Left ventricle myocardium inferior (tissue), 1 donor: ENCODE results near the gene C9orf50. TPM values are rescaled to one million over a fixed set of nuclear protein-coding genes. Genes with fewer than 3 reads are reported as not detected.

Source experiments
- DNase-seq: peaks from one replicate; pipeline ENCODE4 v3.0.0-alpha.2; 2020
- H3K27ac ChIP-seq: fragments of 200-600 bp; replicated peaks from 2 replicates; pipeline ENCODE4 v1.8.0; 2021
- H3K27me3 ChIP-seq: fragments of 200-600 bp; 2 replicates; pipeline ENCODE4 v1.8.0; 2021; ENCODE audit warnings: low read depth
- H3K36me3 ChIP-seq: fragments of 200-600 bp; 2 replicates; pipeline ENCODE4 v1.8.0; 2021
- H3K4me1 ChIP-seq: fragments of 200-600 bp; 2 replicates; pipeline ENCODE4 v1.8.0; 2021
- H3K4me3 ChIP-seq: fragments of 200-600 bp; 2 replicates; pipeline ENCODE4 v1.8.0; 2021; ENCODE audit warnings: mild to moderate bottlenecking, moderate library complexity
- H3K9me3 ChIP-seq: fragments of 200-600 bp; replicated peaks from 2 replicates; pipeline ENCODE4 v1.8.0; 2021
- intact Hi-C: fragments of 100-400 bp; cut with micrococcal nuclease; formaldehyde crosslinking; loops from one replicate; pipeline ENCODE4 v1.11.0; 2022
- total RNA-seq: library from RNA; stranded (reverse); fragmentation: NEBNext Ultra II Directional; extraction: Animal tissue kit (Norgen Biotek cat#: 25700); gene quantifications from one replicate; pipeline ENCODE4 v1.2.1, GENCODE V29; 2021
- TF ChIP-seq, protein P1 (sequence below): fragments of 200-600 bp; IDR thresholded peaks from 2 replicates; pipeline ENCODE4 v1.8.0; 2021; ENCODE audit warnings: antibody characterized with exemption, mild to moderate bottlenecking, borderline replicate concordance
- donor health status: DM: no; HTN: yes; CAD: no; lungs with severe emphysema.

C9orf50 gene
- total RNA-seq, 1 donor from 2014 or later = not detected

GRCh38 chr9:129608561-129609481, 12.1 kb downstream of the C9orf50 start:
- TF ChIP-seq, protein P1, sequence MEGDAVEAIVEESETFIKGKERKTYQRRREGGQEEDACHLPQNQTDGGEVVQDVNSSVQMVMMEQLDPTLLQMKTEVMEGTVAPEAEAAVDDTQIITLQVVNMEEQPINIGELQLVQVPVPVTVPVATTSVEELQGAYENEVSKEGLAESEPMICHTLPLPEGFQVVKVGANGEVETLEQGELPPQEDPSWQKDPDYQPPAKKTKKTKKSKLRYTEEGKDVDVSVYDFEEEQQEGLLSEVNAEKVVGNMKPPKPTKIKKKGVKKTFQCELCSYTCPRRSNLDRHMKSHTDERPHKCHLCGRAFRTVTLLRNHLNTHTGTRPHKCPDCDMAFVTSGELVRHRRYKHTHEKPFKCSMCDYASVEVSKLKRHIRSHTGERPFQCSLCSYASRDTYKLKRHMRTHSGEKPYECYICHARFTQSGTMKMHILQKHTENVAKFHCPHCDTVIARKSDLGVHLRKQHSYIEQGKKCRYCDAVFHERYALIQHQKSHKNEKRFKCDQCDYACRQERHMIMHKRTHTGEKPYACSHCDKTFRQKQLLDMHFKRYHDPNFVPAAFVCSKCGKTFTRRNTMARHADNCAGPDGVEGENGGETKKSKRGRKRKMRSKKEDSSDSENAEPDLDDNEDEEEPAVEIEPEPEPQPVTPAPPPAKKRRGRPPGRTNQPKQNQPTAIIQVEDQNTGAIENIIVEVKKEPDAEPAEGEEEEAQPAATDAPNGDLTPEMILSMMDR = no peak
- Histone ChIP-seq H3K27me3 (no peaks in the 10 kb centered on the region), H3K4me1 (peaks cover 52% of the 10 kb centered on the region), H3K36me3 (no peaks in the 10 kb centered on the region), H3K27ac (peak overlapping the region; percentile 95), H3K4me3 (no peak overlapping the region), H3K9me3 (no peaks in the 10 kb centered on the region)
- intact Hi-C loops = loop anchor here (10.0 kb wide), 1 partner anchor 114 kb away; no protein-coding TSS in a partner anchor
- no peak for DNase-seq

DNA sequence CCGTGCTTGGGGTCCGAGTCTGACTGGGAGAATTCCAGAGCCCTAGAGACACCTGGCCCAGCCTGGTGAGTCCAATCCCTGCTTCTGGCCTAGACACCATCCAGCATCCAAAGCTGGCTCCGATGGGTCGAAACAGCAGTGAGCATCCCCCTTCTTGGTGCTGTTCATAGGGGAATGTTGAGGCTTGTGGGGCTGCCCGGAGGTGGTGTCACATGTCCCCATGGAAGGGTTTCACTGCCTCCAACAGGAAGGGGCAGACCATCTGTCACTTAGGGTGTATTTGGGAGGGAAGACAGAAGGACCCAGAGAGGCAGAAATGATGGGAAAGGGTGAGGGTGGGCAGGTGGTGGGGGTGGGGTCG, 13.9 kb downstream of the C9orf50 start:
- Histone ChIP-seq H3K9me3 (no peaks in the 10 kb centered on the region), H3K27me3 (no peaks in the 10 kb centered on the region), H3K4me3 (no peak overlapping the region), H3K4me1 (peaks cover 55% of the 10 kb centered on the region), H3K36me3 (no peaks in the 10 kb centered on the region), H3K27ac (peak overlapping the region; percentile 95)
- TF ChIP-seq, protein P1 = no peak
- intact Hi-C loops = loop anchor here (10.0 kb wide), 1 partner anchor 112 kb away; no protein-coding TSS in a partner anchor
- no peak for DNase-seq

GRCh38 chr9:129606161-129607026, 14.5 kb downstream of the C9orf50 start:
- H3K4me1 ChIP-seq = peaks cover 55% of the 10 kb centered on the region
- no peaks in the 10 kb centered on the region for H3K9me3 ChIP-seq
- no peak overlapping the region for H3K4me3 ChIP-seq
- H3K27me3 ChIP-seq = no peaks in the 10 kb centered on the region
- DNase-seq = peak; percentile 63
- TF ChIP-seq, protein P1 = no peak
- no peaks in the 10 kb centered on the region for H3K36me3 ChIP-seq
- peak overlapping the region; percentile 95 for H3K27ac ChIP-seq
- intact Hi-C loops = loop anchor here (10.0 kb wide), 1 partner anchor 112 kb away; no protein-coding TSS in a partner anchor

- Histone ChIP-seq H3K27me3 (no peaks in the 10 kb centered on the region), H3K4me1 (peaks cover 40% of the 10 kb centered on the region), H3K9me3 (no peaks in the 10 kb centered on the region), H3K27ac (no peak overlapping the region), H3K36me3 (no peaks in the 10 kb centered on the region), H3K4me3 (no peak overlapping the region)
- intact Hi-C loops = loop anchor here (10.0 kb wide), 1 partner anchor 110 kb away; no protein-coding TSS in a partner anchor
- TF ChIP-seq, protein P1 = no peak
- DNase-seq = no peak
Measured at GRCh38 chr9:129604766-129605163, 16.1 kb downstream of the C9orf50 start.

DNA sequence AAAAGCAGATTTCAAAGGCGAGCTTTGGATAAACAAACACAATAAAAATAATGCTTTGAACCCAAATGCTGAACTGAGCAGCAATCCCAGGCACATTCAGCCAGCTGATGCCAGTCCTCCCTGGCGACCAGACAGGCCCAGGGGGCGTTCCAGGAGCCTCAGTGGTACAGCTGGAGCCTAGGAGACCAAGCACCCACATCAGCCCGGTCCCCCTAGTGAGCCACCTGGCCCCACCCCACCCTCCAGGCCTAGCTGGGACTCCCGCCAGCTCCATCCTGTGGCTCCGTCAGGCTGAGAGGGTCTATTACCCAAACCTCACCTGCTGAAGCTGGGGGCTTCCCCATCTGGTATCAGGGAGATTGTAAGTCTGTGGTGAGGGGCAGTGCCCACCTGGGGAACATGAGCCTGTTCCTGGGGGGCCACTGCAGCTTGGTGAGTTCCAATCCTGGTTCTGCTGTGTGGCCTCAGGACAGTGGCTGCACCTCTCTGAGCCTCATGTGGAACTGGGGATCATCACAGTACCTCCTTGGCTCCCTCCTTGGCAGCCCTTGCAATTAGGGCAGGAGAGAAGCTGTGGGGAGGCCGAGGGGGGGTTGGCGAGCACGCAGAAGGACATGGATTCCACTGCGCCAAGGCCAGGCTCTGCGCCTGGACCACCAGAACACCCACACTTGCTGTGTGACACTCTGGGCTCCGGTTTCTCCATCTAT, 16.7 kb downstream of the C9orf50 start:
- intact Hi-C loops = loop anchor here (10.0 kb wide), 1 partner anchor 109 kb away; no protein-coding TSS in a partner anchor
- no peak overlapping the region for H3K4me3 ChIP-seq
- no peak overlapping the region for H3K27ac ChIP-seq
- peaks cover 35% of the 10 kb centered on the region for H3K4me1 ChIP-seq
- no peaks in the 10 kb centered on the region for H3K36me3 ChIP-seq
- no peaks in the 10 kb centered on the region for H3K9me3 ChIP-seq
- DNase-seq = no peak
- TF ChIP-seq, protein P1 = no peak
- H3K27me3 ChIP-seq = peaks cover 3% of the 10 kb centered on the region
